Ectodermal cell (in vitro differentiated cells): ENCODE data around the gene RAB23. TPM values are rescaled to one million over a fixed set of nuclear protein-coding genes. Genes with fewer than 3 reads are reported as not detected.

Experiments used
- H3K27ac ChIP-seq: 2 replicates; pipeline ENCODE4 v1.7.0; 2013; ENCODE audit warnings: mild to moderate bottlenecking, low read depth, low read length; ENCODE audit not compliant: insufficient read depth, poor library complexity, severe bottlenecking
- H3K27me3 ChIP-seq: 2 replicates; pipeline ENCODE4 v1.7.0; 2013; ENCODE audit warnings: mild to moderate bottlenecking, low read length; ENCODE audit not compliant: insufficient read depth, control insufficient read depth, poor library complexity, severe bottlenecking
- H3K36me3 ChIP-seq: one replicate; pipeline ENCODE4 v1.7.0; 2013; ENCODE audit warnings: low read length; ENCODE audit not compliant: control insufficient read depth, insufficient read depth
- H3K4me1 ChIP-seq: one replicate; pipeline ENCODE4 v1.7.0; 2013; ENCODE audit warnings: low read length; ENCODE audit not compliant: control insufficient read depth, insufficient read depth
- H3K4me3 ChIP-seq: 2 replicates; pipeline ENCODE4 v1.7.0; 2013; ENCODE audit warnings: low read depth, low read length, control low read depth; ENCODE audit not compliant: insufficient read depth
- H3K9me3 ChIP-seq: 2 replicates; pipeline ENCODE4 v1.7.0; 2013; ENCODE audit warnings: mild to moderate bottlenecking, low read length, moderate library complexity; ENCODE audit not compliant: control insufficient read depth
- WGBS, 2 experiments: methylation state at CpG; one replicate each; pipeline ENCODE4 v1.1.7; 2013; ENCODE audit warnings: missing lambda C conversion rate in 2 of 2; 5-methylcytosine and 5-hydroxymethylcytosine counted together
- polyA plus RNA-seq, 4 experiments: library from polyadenylated mRNA; stranded (reverse); fragments of 50-300 nt; gene quantifications; one replicate each; pipeline ENCODE4 v1.2.3, GENCODE V29; 2013

The RAB23 gene
- 24.1 TPM for polyA plus RNA-seq (2013, experiment 1 of 4)
- polyA plus RNA-seq (2013, experiment 2 of 4) = 24.8 TPM
- polyA plus RNA-seq (2013, experiment 3 of 4) = 20.7 TPM
- polyA plus RNA-seq (2013, experiment 4 of 4) = 19.5 TPM

DNA sequence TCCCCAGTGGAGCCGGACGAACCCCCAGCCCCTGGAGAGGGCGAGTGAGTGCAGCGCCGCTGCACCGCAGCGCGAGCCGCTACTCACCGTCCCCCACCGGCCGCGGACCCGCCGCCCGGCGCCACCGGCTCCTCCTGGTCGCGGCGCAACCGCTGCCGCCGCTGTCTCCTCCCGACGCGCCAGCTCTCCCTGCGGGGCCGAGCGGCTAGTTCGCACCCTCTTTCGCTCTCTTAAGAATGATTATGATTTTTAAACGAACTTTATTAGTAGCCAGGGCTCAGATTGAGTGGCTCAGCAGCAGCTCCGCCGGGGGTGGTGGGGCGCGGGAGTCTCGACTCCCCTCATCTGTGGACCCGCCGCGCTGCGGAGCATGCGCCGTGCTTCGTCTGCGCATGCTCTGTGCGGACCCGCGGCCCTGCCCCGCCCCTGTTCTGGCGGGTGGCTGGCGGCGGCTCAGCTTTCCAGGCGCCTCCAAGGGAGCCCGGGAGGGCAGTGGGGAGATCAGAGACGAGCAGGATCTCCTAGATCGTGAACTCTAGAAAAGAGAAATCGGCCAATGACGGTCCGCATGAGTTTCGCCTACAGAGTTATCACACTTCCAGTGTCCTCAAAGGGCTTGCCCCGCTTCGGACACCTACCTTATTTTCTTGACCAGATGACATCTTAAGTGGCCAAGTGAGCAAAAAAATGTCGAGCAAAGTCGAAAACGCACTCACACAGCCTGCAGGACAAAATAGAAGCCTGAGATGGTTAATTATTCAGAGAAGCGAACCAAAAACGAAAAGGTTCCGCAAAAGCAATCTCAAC, at the start of gene RAB23:
Gene RAB23, minus strand, starts transcription at position 372 of the 807 bp plus-strand sequence. CDS start 11,927 bp downstream, outside the sequence.
- H3K4me1 ChIP-seq = peaks cover 16% of the 10 kb centered on the region
- H3K27ac ChIP-seq = peak within 1 kb of the TSS; percentile 81
- H3K4me3 ChIP-seq = peak within 1 kb of the TSS; percentile 95
- H3K9me3 ChIP-seq = no peaks in the 10 kb centered on the region
- H3K36me3 ChIP-seq = no peaks in the 10 kb centered on the region
- no peaks in the 10 kb centered on the region for H3K27me3 ChIP-seq
- WGBS, 2 experiments = 0 to 1% methylated on average over 67 to 69 of the region's 69 CpGs

DNA sequence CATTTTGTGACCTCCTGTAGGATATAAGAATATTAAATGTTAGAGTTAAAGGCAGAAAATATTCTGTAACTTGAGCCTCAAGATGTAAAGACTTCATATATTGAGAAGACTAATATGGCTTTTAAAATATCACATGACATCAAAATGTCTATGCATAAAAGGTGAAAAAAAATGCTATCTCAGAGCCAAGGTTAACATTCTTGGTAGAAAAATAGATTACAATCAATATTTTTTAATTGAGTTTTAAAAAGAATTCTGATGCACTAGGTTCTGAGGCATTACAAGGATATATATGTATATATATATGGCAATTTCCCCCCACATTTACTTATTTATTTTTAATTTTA, 46.2 kb upstream of the RAB23 start:
- Histone ChIP-seq H3K27ac (no peak overlapping the region), H3K9me3 (no peaks in the 10 kb centered on the region), H3K36me3 (no peaks in the 10 kb centered on the region), H3K4me1 (no peaks in the 10 kb centered on the region), H3K27me3 (no peaks in the 10 kb centered on the region), H3K4me3 (no peak overlapping the region)

GRCh38 chr6:57267586-57268293, 45.6 kb upstream of the RAB23 start:
- no peak overlapping the region for H3K4me3 ChIP-seq
- 88 to 92% methylated on average over 10 of the region's 10 CpGs for whole genome bisulfite sequencing, 2 experiments
- H3K27ac ChIP-seq = no peak overlapping the region

DNA sequence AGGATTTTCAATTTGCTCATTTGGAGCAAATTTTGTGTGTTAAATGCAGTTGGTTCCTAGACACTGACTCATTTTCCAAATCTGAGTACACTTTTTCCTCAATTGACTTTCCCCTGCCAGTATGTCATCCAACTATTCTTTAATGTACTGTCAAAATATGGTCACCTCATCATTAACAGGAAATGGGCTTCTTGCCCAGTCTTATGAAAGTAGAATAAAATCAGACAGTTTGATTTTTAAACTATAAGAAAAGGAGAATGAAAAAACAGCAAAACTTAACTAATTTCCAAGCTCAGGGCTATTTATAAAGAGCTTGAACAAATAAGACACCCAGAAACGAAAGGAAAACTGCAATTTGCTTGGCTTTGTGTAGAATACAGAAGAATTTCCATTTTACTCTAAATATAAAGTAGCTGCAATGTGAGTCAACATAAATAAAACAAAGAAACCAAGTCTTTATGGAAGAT, 43.7 kb upstream of the RAB23 start:
- Histone ChIP-seq H3K4me1 (no peaks in the 10 kb centered on the region), H3K27me3 (no peaks in the 10 kb centered on the region), H3K9me3 (no peaks in the 10 kb centered on the region), H3K4me3 (no peak overlapping the region), H3K36me3 (no peaks in the 10 kb centered on the region), H3K27ac (no peak overlapping the region)
- 100% methylated on average over 1 of the region's 1 CpG; no CpG with 5 or more reads in 1 of the 2 experiments for WGBS, 2 experiments

More at GRCh38 chr6:57267586-57268293, 45.6 kb upstream of the RAB23 start:
- H3K36me3 ChIP-seq = no peaks in the 10 kb centered on the region
- H3K27me3 ChIP-seq = no peaks in the 10 kb centered on the region
- H3K9me3 ChIP-seq = no peaks in the 10 kb centered on the region
- H3K4me1 ChIP-seq = no peaks in the 10 kb centered on the region

GRCh38 chr6:57263739-57264138, 41.6 kb upstream of the RAB23 start:
- no peak overlapping the region for H3K27ac ChIP-seq
- 100% methylated on average over 1 to 2 of the region's 2 CpGs for WGBS, 2 experiments
- no peaks in the 10 kb centered on the region for H3K27me3 ChIP-seq
- no peaks in the 10 kb centered on the region for H3K36me3 ChIP-seq
- H3K4me3 ChIP-seq = no peak overlapping the region
- no peaks in the 10 kb centered on the region for H3K4me1 ChIP-seq
- no peaks in the 10 kb centered on the region for H3K9me3 ChIP-seq

DNA sequence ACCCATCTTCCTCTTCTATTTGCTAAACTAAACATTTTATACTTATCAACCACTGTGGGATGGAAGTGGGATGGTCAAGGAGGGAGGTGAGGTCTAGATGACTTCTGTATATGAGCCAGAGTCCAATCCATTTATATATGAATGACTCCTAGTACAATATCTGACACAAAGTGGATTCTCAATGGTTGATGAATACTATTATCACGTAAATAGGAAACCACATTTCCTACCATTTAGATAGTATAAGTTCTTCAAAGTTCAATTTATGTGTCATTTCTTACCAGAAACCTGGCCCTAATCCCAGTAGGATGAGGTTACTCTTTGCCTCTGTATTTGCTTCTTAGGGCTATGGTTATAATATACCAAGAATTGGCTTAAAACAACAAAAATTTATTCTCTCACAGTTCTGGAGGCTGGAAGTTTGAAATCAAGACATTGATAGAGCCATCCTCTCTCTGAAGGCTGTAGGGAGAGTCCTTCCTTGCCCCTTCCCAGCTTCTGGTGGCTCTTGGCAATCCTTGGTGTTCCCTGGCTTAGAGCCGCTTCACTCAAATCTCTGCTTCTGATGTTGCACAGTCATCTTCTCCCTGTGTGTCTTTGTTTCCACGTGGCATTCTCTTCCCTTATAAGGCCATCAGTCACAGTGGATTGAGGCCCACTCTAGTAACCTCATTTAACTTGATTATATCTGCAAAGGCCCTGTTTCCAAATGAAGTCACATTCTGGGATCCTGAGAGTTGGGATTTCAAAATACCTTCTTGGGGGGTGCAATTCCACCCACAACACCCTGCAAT, 41.0 kb upstream of the RAB23 start:
- H3K4me3 ChIP-seq = no peak overlapping the region
- WGBS, 2 experiments = 54 to 69% methylated on average over 2 to 3 of the region's 3 CpGs
- no peaks in the 10 kb centered on the region for H3K27me3 ChIP-seq
- H3K9me3 ChIP-seq = no peaks in the 10 kb centered on the region
- no peaks in the 10 kb centered on the region for H3K4me1 ChIP-seq
- H3K36me3 ChIP-seq = no peaks in the 10 kb centered on the region
- H3K27ac ChIP-seq = no peak overlapping the region

DNA sequence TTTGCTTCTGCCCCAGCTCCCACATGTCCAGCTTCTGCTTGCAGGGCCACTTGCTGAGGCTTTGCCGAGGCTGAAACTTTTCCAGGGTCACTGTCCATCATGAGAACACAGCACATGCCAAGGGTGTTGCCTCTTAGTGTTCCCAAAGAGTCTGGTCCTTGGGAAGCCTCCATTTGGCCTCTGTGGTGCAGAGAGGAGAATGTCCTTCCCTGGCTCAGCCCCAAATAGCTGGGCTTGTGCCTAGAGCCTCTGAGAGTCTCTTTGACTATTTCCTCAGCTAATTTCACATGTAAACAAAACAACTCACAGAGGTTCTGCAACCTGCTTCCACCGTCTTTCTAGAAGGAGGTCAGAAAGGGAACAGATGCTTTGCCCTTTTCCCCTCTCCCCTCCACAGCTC, 40.4 kb upstream of the RAB23 start:
- Histone ChIP-seq H3K4me1 (no peaks in the 10 kb centered on the region), H3K36me3 (no peaks in the 10 kb centered on the region), H3K4me3 (no peak overlapping the region), H3K9me3 (no peaks in the 10 kb centered on the region), H3K27me3 (no peaks in the 10 kb centered on the region), H3K27ac (no peak overlapping the region)
- 90 to 91% methylated on average over 2 of the region's 2 CpGs for WGBS, 2 experiments

GRCh38 chr6:57261926-57262325, 39.8 kb upstream of the RAB23 start:
- Histone ChIP-seq H3K9me3 (no peaks in the 10 kb centered on the region), H3K27ac (no peak overlapping the region), H3K4me3 (no peak overlapping the region), H3K4me1 (no peaks in the 10 kb centered on the region), H3K27me3 (no peaks in the 10 kb centered on the region), H3K36me3 (no peaks in the 10 kb centered on the region)
- WGBS, 2 experiments = 94% methylated on average over 2 of the region's 2 CpGs

DNA sequence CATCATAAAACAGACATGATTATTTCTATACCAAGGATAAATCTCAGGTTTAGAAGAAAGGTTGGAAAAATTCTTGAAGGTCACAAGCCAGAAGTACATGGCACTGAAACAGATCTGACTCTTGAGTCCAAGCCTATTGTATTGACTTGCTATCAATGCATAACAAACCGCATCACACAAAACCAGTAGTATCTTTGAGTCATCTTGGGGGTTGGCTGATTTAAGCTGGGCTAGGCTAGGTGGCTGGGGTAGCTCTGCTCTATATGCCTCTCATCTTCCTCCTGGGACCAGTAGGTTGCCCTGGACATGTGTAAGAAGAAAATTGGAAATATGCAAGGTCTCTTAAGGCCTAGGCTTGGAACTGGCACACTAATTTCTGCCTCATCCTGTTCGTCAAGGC, 37.0 kb upstream of the RAB23 start:
- Histone ChIP-seq H3K27me3 (no peaks in the 10 kb centered on the region), H3K27ac (no peak overlapping the region), H3K4me1 (peaks cover 3% of the 10 kb centered on the region), H3K4me3 (no peak overlapping the region), H3K36me3 (no peaks in the 10 kb centered on the region), H3K9me3 (no peaks in the 10 kb centered on the region)
- WGBS, 2 experiments = 83 to 97% methylated on average over 2 of the region's 2 CpGs
